Cardiac muscle cell (in vitro differentiated cells and primary cell): ENCODE measurements around the gene PRPSAP2. TPM values are rescaled to one million over a fixed set of nuclear protein-coding genes. Genes with fewer than 3 reads are reported as not detected.
A peak's percentile ranks its signal among the peaks of the same experiment; 100 is the strongest.

Source experiments
- DNase-seq, 2 donors: peaks; one replicate each; pipeline versions ENCODE4 v3.0.0 to v3.0.0-alpha.2; 2010 to 2017; ENCODE audit warnings: low read depth in 1 of 2, low spot score in 1 of 2
- H3K27ac ChIP-seq: fragments of 200-600 bp; sonication (generic); 2 replicates; pipeline ENCODE4 v1.5.1; 2016
- H3K27me3 ChIP-seq: fragments of 200-600 bp; sonication (generic); 2 replicates; pipeline ENCODE4 v1.6.0; 2016; ENCODE audit warnings: control low read depth
- H3K36me3 ChIP-seq: fragments of 200-600 bp; sonication (generic); 2 replicates; pipeline ENCODE4 v1.5.1; 2016; ENCODE audit warnings: control low read depth
- H3K4me1 ChIP-seq: fragments of 200-600 bp; sonication (generic); 2 replicates; pipeline ENCODE4 v1.8.1; 2017; ENCODE audit warnings: low read depth, mild to moderate bottlenecking, mixed run types
- H3K4me3 ChIP-seq: fragments of 200-600 bp; sonication (generic); 2 replicates; pipeline ENCODE4 v1.5.1; 2016; ENCODE audit warnings: mild to moderate bottlenecking
- H3K9me3 ChIP-seq: fragments of 200-600 bp; sonication (generic); 2 replicates; pipeline ENCODE4 v1.5.1; 2017; ENCODE audit warnings: low read depth, mild to moderate bottlenecking, control low read depth
- CTCF ChIP-seq: IDR thresholded peaks from 2 replicates; pipeline ENCODE4 v1.5.1; 2012; ENCODE audit warnings: low read depth, mild to moderate bottlenecking, low read length
- polyA plus RNA-seq: library from polyadenylated mRNA; unstranded; fragments of >200 nt; fragmentation: Nextera tagmentation; extraction: Ambion mirVana; gene quantifications from 2 replicates; pipeline ENCODE4 v1.2.1, GENCODE V29; 2016
- total RNA-seq: library from RNA; depleted of rRNA; stranded (reverse); fragments of >200 nt; gene quantifications from 2 replicates; pipeline ENCODE4 v1.2.3, GENCODE V29; 2016

PRPSAP2 gene
- total and polyA plus RNA-seq, 2 experiments from 2014 or later, result 48.9 to 68.5 TPM

- Histone ChIP-seq H3K27ac (no peak overlapping the region), H3K36me3 (no peaks in the 10 kb centered on the region), H3K9me3 (no peaks in the 10 kb centered on the region), H3K4me3 (no peak overlapping the region), H3K4me1 (no peaks in the 10 kb centered on the region), H3K27me3 (no peaks in the 10 kb centered on the region)
- TF ChIP-seq CTCF, result no peak
- no peak for DNase-seq
These were observed 6.7 kb upstream of the PRPSAP2 start for GRCh38 chr17:18851201-18851600.

GRCh38 chr17:18854956-18855355 is 3.0 kb upstream of the PRPSAP2 start:
- no peak for TF ChIP-seq CTCF
- Histone ChIP-seq H3K4me1 (peaks cover 7% of the 10 kb centered on the region), H3K9me3 (no peaks in the 10 kb centered on the region), H3K27me3 (no peaks in the 10 kb centered on the region), H3K4me3 (no peak overlapping the region), H3K36me3 (no peaks in the 10 kb centered on the region), H3K27ac (no peak overlapping the region)
- DNase-seq, result no peak

DNA sequence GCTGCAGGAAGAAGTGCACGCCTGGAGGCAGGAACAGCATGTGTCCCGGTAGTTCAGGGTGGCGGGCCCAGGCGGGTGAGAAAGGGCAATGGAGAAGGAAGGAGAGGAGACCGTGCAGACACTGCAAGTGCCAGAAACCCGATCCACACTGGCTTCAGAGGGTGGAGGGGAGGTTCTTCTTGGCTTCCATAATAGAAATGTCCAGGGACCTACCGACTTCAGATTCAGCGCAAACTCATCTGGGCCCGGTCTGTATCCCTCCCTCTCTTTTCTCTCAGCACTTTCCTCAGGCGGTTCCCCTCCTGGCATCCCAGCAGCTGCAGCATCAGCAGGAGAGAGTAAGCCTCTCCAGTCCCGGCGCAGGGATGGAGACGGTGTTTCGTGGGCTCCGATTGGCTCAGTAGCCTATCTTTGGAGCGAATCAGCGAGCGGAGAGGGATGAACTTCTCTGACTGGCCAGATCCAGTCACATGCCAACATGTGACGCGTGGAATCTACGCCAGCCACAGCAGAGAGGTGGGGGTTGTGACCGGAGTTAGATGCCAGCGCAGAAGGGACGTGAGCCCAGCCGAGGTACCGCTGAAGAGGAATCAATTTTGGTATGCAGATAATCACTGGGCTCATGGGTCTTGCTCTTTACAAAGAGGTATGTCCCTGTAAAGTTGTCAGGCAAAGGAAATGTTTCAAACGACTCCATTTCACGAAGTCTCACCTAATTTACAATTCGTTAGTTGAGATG is 1.9 kb upstream of the PRPSAP2 start:
- peak; percentile 96 to 97 for DNase-seq
- H3K27ac ChIP-seq, result peak overlapping the region; percentile 68
- H3K4me3 ChIP-seq, result peak overlapping the region; percentile 47
- H3K27me3 ChIP-seq, result no peaks in the 10 kb centered on the region
- H3K36me3 ChIP-seq, result no peaks in the 10 kb centered on the region
- no peaks in the 10 kb centered on the region for H3K9me3 ChIP-seq
- no peak for TF ChIP-seq CTCF
- H3K4me1 ChIP-seq, result peaks cover 7% of the 10 kb centered on the region

DNA sequence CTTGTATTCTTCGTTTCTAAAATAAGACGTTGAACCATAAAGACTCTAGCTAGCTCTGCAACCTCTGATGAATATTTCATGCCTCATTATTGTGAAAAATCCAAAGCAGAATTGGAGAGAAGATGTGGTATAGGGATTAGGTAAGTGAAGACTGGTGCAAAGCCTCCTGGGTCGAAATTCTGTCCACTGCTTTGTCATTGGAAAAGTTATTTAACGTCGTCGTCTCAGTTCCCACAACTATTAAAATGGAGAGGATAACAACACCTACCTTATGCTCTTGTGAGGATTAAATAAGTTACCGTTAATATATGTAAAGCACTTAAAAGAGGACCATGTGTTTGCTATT is 1.4 kb upstream of the PRPSAP2 start:
- H3K36me3 ChIP-seq, result no peaks in the 10 kb centered on the region
- H3K27ac ChIP-seq, result peak overlapping the region; percentile 52
- H3K27me3 ChIP-seq, result no peaks in the 10 kb centered on the region
- H3K4me1 ChIP-seq, result peaks cover 7% of the 10 kb centered on the region
- no peak for TF ChIP-seq CTCF
- H3K9me3 ChIP-seq, result no peaks in the 10 kb centered on the region
- no peak for DNase-seq
- peak overlapping the region; percentile 47 for H3K4me3 ChIP-seq

GRCh38 chr17:18858567-18859245 is 775 bp downstream of the PRPSAP2 start:
- no peak for DNase-seq
- no peak for TF ChIP-seq CTCF

More at GRCh38 chr17:18858567-18859245, 775 bp downstream of the PRPSAP2 start:
- H3K27me3 ChIP-seq, result no peaks in the 10 kb centered on the region
- peak overlapping the region; percentile 82 for H3K4me3 ChIP-seq
- H3K36me3 ChIP-seq, result no peaks in the 10 kb centered on the region
- H3K9me3 ChIP-seq, result no peaks in the 10 kb centered on the region
- peaks cover 7% of the 10 kb centered on the region for H3K4me1 ChIP-seq
- peak overlapping the region; percentile 93 for H3K27ac ChIP-seq
